NOMO-1 treated with dmso at 0.1 percent for 144 hours (cell line): ENCODE results near the gene CD53.

Experiments
- DNase-seq: peaks from one replicate; lab custom pipeline; 2025; ENCODE audit not compliant: unreplicated experiment; lab: John Stamatoyannopoulos, UW

The CD53 gene

DNA sequence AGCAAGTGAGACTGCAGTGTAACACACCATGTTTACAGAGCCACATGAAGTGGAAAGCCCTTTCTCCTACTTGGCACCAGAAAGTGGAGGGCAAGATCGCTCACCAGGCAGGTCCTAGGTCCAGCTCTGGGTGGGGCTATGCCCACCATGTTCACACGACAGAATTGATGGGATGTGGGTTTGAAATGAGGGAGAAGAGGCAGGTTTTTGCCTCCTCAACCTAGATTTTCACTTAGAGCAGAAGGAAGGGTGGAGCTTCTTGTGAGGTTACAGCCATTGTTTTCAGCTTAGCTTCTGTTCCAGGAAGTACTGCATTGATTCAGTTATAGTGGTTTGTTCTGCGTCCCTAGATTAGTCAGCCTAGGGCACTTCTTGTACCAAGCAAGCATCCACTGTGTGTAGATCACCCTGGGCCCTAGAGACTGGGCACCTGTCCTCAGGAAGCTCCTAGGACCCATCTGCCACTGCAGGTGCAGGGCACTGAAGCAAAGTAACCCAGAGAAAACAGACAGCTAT is 2.3 kb downstream of the CD53 start:
- DNase-seq: no peak

DNA sequence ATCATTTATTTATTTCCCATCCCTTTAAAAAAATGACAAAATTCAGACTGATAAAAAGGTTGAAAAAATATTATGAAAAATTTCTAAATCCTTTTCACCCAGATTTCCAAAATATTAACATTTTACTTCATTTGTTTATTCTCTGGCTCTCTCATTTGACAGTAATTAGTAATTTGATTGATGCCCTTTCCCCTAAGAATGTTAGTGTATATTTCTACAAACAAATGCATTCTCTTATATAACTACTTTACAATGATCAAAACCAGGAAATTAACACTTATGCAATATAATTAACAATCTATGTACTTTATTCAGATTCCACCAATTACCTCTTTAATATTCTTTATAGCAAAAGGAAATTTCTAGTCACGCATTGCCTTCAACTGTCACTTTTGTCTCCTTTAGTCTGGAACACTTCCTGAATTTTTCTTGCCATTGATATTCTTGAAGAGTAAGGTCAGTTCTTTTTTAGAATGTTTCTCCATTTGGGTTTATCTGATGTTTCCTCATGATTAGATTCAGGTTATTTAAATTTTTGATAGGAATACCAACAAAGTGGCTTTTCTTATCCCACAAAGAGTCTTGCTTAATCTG is 3.9 kb downstream of the CD53 start:
- DNase-seq: no peak

DNA sequence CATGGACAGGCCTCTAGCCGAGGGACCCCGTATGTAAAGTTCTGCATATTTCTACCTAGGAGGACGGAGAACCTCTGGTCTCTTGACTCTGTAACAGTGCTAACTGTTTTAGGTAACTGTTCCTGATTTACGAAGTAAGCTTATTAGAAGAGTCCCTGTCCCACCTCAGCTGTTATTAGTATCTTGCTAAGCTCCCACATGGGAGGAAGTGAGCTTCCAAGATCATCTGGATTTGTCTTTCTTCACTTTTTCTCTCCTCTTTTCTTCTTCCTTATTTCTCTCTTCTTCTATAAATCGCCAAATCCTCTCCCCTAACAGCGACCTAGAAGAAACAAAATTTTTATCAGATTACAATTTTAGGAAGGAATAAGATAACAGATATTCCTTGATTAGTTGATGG is 4.4 kb downstream of the CD53 start:
- DNase-seq: no peak

DNA sequence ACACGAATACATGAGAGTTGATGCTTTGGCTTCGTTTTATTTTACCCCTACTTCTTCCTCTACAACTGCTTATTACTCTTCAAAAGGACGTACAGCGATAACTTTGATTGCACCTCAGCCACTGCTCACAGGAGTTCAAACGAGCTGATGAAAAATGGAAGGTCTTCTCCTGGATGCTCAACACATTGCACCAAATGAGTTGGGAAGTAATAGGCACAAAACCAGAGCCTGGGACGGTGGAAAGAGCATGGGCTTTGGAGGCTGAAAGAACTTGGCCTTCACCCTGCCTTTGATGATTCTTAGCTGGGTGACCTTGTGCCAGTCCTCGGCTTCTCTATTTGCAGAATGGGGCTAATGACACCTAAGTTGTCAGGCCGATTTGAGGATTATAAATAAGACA is 4.8 kb downstream of the CD53 start:
- DNase-seq: no peak

DNA sequence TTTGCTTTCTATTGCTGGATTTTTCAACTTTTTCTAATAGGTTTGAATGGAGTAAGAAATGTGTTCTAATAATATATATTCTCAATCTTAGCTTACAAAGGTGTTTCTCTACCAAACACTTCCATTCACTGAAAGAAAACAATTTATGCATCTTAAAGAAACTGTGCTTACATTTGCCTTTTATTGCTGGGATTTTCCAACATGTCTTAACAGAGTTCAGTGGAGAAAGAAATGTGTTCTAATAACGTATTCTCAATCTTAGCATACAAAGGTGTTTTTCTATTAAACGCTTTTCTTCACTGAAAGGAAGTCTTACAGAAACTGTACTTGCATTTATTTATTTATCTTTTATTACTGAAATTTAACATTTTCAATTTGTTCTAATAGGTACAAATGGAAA is 5.6 kb downstream of the CD53 start:
- no peak for DNase-seq

DNA sequence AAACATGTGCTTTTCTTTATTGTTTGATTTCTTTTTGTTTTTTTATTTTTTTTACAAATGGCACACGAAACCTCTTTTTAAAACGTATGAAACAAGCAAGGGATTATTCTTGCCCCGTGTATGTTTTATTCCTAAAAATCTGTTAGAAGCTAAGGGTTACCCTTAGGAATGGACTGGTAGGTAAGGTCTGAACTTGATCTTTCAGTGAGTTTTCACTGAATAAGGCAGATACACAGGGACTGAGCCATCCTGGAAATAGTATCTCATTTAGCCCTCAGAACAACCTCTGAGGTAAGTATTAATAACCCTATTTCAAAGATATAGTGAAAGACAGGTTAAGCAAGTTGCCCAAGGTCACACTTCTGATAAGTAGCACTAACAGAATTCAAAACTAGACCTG is 6.0 kb downstream of the CD53 start:
- DNase-seq: no peak

DNA sequence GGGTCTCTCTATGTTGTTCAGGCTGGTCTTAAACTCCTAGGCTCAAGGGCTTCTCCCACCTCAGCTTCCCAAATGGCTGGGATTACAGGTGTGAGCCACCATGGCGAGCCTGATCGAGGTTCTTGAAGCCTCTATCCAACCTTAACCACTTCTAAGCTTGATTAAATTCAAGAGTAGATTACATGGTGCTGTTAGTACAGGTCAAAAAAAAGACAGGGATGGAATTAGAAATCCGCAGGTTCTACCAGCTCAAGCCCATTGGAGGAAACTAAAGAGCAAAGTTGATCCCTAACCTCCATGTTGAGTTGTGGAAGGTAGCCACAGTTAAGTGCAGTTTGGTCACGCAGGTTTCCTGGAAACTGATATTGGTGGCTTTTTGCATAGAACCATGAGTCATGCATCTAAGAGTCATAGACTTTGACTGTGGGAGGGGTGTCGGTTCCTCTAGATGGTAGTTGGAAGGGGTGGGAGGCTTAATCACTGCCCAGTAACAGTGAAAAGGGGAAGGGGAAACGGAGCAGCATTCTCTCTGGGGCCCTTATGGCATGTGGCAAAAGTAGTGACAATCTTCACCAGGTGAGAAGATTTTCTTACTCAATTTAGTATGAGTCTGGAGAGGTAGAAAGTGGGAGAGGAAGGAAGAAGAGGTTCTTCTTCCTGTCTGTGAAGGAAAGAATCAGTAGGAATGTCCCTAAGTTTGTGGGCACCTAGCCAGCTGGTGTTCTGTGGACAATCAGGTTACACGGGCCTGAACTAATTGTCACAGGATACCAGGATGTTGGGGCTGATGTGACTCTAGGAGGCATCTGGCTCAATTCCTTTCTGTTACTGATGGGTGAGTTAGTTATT is 7.0 kb downstream of the CD53 start:
- peak; percentile 82 for DNase-seq

DNA sequence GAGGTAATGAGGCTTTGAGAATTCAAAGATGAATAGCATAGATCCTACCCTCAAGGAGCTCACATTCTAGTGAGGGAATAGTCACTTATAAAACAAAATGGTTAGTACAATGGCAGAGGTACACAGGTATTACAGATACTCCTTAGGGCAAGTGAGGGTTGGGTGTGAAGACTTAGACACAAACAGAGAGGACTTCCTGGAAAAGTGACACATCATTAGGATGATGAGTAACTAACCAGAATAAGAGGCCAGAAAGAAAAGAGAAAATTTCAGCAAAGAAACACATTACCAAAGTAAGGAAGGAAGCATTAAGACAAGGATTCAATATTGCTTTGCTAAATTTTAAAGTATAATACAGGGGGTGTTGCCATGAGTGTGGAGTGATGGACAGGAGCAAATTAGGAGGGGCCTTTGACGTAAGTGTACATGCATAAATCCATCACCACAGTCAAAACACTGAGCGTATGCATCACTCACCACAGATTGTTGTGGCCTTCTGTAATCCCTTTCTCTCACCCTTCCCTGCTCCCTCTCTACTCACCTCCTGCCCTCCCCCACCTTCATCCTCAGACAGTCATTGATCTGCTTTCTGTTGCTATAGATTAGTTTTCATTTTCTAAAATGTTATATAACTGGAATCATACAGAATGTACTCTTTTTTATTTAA is 7.9 kb downstream of the CD53 start:
- DNase-seq: no peak

DNA sequence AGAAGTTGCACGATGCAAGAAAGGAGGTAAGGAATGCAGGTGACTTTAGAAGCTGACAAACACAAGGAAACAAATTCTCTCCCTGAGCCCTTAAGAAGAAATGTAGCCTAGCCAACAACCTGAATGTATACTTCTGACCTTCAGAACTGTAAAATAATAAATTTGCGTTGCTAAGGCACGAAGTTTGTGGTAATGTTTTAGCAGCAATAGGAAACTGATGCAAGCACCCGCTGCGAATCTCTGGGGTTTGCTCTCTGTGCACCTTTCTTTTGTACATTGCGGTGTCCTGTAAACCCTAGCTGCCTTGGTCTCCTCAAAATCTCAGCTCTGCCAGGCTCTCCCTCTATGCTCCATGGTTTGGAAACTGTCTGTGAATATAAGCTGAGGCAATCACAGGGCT is 15.1 kb downstream of the CD53 start:
- DNase-seq: no peak

DNA sequence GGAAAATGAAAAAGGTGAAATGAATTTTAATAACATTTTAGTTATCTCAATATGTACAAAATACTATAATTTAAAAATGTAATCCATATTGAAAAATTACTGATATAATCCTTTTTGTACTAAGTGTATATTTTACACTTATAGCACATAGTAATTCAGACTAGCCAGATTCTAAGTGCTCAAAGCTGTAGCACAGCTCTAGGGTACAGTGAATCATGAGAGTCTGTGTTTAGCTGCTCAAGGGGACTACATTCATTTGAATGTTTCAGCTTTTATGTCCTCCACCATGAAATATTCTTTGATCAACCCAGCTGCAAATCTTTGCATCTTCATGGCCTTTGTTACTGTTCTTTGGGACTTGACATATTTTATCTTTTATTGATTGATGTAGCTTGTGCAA is 15.7 kb downstream of the CD53 start:
- no peak for DNase-seq

DNA sequence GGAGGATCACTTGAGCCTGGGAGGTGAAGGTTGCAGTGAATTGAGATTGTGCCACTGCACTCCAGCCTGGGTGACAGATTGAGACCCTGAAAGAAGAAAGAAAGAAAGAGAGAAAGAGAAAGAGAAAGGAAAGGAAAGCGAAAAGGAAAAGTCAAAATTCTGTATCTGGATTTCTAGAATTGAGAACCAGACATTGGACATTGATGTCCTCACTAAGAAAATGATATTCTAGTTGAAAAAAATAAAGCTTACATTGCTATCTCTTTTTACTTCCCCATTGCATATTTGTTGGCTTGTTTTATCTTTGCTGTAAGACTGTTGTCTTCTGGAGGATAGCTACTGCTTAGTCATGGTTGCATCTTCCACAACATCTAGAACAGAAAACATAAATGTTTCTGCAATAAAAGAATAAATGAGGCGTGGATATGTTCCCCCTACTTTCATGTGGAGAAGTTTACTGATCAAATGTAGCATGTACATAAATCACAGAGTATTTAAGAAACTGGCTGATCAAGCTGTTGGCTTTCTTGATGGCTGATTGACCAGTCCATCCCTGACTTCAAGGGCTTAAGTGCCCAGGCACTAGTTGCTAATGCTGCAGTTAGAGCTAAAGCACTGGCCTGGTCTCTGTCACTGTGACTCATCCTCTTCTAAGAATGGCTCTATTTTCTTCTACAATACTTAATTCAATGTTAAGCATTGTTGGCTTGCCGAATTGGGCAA is 17.7 kb downstream of the CD53 start:
- no peak for DNase-seq

DNA sequence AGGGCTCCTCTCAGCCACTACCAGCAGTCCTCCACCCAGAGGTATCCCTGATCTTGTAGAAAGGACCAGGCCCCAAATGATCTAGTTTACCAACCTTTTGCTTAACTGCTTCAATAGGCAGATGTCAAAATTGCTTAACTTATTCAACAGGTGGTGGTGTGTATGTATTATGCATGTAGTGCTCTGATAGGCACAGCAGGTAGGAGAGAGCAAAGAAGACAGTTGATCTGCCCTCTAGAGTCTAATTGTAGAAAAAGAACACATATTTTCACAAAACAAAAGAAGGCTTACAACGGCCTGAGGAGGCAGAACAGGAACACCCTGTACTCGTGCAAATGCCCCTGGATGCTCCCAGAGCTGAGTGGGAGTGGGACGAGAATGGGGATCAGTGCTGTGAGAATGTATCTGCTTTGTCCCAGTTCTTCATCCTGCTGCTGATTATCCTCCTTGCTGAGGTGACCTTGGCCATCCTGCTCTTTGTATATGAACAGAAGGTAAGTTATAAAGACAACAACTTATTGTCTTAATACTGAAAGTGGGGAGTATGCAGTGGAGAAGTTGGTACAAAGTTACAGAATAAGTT is 21.1 kb downstream of the CD53 start:
- DNase-seq: no peak

DNA sequence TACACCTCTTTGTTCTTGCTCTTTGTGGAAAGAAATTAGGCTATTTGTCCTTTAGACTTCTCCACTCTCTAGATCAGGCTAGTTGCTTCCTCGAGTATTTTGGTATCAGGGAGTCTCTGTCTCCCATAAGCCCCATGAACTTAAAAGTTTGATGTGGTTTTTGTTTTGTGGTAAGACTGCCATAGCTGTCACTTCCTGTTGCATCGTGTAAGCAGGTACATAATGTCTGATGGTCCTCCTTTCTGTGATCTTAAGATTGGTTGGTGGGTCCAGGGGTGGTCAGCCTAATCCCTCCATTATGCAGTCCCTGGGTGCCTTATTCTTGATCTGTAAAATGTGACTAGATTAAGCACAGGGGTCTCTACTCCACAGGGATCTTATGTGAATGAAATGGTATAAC is 23.1 kb downstream of the CD53 start:
- DNase-seq: no peak

DNA sequence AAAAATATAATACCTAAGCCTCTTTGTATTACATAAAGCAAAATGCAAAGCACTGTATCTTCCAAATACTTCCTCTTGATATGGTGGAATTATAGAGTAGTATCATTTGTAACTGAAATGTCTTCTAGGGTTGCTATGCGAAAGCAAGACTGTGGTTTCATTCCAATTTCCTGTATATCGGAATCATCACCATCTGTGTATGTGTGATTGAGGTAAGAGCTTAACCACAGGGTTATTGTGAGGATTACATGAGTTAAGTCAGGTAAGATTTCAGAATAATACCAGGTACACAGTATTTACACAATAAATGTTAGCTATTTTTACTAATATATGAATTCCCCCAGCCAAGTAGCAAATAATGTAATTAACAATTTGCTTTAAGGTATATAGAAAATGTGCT is 24.7 kb downstream of the CD53 start:
- no peak for DNase-seq

DNA sequence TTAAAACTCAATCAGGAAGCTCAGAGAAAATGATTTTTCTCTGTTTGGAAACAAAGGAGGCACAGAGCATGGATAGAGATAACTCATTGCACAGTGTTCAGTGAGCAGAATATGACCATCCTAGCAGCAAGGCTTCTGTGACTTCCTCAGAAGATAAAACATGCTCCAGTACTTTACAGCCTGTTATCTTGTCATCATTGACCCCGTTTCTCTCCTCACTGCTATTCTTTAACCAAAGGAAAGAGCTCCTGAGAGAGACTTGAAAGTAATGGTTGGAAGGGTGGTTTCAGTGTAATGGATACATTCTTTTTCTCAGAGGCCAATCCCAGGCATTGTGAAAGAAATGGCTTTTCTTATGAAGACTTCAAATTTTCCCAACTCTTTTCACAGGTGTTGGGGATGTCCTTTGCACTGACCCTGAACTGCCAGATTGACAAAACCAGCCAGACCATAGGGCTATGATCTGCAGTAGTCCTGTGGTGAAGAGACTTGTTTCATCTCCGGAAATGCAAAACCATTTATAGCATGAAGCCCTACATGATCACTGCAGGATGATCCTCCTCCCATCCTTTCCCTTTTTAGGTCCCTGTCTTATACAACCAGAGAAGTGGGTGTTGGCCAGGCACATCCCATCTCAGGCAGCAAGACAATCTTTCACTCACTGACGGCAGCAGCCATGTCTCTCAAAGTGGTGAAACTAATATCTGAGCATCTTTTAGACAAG is 25.9 kb downstream of the CD53 start:
- no peak for DNase-seq

DNA sequence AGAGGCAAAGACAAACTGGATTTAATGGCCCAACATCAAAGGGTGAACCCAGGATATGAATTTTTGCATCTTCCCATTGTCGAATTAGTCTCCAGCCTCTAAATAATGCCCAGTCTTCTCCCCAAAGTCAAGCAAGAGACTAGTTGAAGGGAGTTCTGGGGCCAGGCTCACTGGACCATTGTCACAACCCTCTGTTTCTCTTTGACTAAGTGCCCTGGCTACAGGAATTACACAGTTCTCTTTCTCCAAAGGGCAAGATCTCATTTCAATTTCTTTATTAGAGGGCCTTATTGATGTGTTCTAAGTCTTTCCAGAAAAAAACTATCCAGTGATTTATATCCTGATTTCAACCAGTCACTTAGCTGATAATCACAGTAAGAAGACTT is 26.5 kb downstream of the CD53 start:
- DNase-seq: no peak

DNA sequence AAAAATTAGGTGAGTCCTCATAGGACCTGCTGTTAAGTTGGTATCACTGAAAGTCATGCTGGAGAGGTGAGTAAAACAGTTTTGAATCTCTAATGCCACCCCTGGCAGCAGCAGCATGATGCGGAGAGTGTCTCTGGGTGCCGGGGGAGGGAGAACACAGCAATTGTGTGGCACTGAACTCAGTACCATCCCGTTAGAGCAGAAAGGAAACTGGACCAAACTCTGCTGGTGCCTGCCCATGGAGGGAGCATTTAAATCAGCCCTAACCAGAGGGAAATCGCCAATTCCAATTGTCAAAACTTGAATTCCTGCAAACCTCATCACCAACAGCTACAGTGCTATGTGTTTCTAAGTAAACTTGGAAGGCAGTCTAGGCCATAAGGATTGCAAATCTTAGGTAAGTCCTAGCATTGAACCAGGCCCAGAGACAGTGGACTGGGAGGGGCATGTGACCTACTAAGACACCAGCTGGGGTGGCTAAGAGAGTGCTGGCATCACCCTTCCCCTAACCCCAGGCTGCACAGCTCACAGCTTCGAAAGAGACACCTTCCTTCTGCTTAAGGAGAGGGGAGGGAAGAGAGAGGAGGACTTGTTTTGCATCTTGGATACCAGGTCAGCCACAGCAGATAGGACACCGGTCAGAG is 30.0 kb downstream of the CD53 start:
- DNase-seq: no peak

DNA sequence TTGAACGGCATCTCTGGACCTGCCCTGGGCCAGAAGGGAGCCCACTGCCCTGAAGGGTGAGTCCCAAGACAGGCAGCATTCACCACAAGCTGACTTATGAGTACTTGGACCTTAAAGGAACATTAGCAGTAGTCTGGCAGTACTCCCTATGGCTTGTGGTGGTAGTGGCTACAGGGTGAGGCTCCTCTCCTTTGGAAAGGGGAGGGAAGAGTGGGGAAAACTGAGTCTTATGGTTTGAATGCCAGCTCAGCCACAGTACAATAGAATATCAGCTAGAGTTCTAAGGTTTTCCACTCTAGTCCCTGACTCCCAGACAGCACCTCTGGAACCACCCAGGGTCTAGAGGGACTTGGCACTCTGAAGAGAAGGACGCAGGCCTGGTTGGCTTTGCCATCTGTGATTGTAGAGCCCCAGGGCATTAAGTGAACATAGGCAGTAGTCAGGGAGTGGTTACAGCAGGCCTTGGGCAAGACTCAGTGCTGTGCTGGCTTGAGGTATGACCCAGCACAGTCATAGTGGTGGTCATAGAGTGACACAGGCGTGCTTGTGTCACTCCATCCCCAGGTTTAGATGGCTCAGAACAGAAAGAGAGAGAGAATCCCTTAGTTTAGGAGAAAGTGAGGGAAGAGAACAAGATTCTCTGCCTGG is 31.0 kb downstream of the CD53 start:
- DNase-seq: no peak

DNA sequence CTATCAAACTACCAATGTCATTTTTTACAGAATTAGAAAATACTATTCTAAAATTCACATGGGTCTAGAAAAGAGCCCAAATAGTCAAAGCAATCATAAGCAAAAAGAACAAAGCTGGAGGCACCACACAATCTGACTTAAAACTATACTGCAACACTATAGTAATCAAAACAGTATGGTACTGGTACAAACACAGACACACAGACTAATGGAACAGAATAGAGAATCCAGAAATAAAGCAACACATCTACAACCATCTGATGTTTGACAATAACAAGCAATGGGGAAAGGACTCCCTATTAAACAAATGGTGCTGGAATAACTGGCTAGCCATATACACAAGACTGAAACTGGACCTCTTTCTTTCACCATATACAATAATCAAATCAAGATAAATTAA is 39.8 kb downstream of the CD53 start:
- DNase-seq: no peak

DNA sequence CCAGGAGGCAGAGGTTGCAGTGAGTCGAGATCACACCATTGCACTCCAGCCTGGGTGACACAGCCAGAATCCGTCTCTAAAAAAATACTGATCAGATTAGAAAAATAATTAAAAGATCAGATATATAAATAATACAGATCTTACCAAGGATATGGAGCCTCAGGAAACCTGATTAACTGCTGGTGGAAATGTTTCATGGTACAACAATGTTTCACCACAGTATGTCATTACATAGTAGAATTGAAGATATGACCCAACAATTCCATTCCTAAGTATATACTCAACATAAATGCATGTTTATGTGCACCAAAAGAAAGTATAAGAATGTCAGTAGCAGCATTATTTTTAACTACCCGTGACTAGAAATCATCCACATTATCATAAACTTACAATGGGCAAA is 41.7 kb downstream of the CD53 start:
- no peak for DNase-seq
